Measurements from ENCODE around the gene R3HDM1.
"Not testable (repeated sequence)": the region's sequence is repeated elsewhere in the genome, so short reads cannot be mapped to it uniquely, and the experiment has no call there.

Gene R3HDM1

DNA sequence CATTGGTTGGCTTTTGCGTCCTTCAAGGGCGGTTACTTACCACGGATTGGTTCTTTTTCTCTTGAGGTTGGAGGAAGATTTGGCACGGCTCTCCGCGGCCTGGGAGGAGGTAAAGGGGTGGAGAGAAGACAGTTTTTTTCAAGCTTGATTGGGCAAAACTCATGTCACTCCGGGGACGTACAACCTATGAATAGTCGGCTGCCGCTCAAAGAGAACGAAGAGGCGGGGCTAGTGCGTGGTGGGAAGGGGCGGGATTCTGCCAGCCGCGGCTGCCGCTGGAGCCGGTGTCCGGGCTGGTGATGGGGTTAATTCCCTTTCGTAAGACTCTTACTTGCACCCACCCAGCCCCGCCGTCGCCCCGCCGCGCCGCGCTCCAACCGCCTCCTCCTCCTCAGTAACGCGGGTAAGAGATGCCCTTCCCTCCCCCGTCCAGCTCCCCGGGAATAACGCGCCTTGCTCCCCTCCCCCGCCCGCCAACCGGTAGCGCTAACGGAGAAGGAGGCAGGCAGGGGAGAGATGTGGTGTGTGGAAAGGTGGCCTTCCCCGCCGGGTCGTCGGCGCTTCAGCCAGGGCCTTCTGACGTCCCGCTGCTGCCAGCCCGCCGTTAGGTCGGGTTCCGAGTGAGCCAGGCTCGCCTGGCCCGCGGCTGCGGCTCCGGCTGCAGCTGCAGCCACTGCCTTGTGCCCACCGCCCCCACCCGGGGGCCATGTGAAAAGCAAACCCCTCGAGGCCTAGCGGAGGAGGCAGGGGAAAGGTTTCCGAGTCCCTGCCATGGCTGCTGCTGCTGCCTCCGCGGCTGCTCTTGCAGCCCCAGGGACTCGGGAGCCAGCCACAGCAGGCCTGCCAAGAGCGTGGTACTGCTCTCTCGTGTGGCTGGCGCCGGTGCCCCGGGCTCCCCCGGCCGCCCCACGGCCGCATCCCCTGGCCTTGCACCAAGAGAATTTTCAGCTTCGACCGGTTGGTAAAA lies at the start of gene R3HDM1:
Gene R3HDM1, plus strand, starts transcription at position 254 of the 967 bp plus-strand sequence. CDS start 73,362 bp downstream, outside the sequence.
- DNase-seq (ENCODE audit: low spot score): peak; percentile 100

DNA sequence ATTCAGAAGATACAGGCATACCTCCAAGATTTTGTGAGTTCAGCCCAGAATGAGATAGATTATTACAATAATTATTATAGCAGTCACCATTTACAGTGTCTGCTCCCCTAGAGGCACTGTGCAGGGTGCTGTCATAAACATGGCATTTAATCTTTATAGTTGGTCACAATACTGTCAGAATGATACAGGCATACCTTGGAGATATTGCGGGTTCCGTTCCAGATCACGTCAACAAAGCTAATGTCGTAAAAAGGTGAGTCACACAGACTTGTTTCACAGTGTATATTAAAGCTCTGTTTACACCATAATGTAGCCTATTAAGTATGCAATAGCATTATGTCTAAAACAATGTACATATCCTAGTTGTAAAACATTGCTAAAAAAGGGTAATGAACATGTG lies 45.8 kb upstream of the R3HDM1 start:
- DNase-seq (ENCODE audit: low spot score): no peak

DNA sequence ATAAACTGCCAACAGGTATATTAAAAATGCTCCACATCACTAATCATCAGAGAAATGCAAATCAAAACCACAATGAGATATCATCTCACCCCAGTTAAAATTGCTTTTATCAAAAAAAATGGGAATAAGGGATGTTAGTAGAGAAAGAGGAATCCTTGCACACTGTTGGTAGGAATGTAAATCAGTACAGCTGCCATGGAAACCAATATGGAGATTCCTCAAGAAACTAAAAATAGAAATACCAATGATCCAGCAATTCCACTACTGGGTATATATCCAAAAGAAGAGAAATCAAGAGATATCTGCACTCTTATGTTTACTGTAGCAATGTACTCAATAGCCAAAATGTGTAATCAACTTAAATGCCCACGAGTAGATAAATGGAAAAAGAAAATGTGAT lies 40.9 kb upstream of the R3HDM1 start:
- no peak for DNase-seq (ENCODE audit: low spot score)

DNA sequence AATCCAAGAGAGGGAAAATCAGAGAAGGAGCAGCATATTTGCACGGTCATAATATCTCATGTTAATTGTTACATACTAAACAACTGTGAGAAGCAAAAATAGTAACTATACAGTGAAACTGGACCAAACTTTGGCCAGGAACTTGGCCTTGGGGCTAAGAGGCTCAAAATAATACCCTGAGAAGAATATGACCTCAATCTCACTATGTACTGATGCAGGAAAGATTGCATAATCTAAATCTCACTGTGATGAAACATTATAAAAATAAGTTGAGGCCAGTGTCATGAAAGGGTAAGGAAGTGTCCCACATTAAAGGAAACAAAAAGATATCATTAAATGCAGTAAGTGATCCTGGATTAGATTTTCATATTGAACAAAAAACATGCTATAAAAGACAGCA lies 36.8 kb upstream of the R3HDM1 start:
- no peak for DNase-seq (ENCODE audit: low spot score)

DNA sequence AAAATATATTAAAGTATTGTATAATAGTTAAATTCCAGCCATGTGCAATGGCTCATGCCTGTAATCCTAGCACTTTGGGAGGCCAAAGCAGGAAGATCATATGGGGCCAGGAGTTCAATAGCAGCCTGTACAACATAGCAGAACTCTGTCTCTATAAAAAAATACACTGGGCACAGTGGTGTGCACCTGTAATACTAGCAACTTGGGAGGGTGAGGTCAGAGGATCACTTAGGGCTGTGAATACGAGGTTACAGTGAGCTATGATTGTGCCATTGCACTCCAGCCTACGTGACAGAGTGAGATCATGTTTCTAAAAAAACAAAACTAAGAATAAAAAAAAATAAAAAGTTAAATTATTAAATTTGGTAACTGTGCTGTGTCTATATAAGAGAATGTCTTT lies 36.4 kb upstream of the R3HDM1 start:
- no peak for DNase-seq (ENCODE audit: low spot score)

DNA sequence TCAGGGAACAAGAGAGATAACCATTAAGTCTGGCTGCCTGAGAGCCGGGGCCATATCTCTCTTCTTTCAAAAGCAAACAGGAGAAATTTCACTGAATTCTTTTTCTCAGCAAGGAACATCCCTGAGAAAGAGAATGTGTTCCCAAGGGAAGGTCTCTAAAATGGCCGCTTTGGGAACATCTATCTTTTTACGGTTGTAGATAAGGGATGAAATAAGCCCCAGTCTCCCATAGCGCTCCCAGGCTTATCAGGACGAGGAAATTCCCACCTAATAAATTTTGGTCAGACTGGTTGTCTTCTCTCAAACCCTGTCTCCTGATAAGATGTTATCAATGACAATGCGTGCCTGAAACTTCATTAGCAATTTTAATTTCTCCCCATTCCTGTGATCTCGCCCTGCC lies 32.7 kb upstream of the R3HDM1 start:
- DNase-seq (ENCODE audit: low spot score): not testable (repeated sequence)

DNA sequence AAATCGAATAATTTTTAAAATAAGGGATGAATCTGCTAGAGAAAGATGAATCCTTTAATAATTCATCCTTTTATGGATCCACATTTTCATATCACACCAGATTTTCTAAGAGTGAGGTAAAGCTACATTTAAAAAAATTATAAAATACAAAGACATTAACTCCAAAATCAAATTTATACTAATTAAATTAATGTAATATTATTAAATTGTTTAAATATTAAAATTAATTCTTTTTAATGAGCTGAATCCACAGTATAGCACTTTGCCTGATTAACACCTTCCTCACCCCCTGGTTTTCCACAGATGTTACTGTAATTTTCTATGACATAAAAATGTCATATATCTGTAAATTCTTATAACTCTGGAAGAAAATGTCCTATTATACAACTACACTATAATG lies 26.5 kb upstream of the R3HDM1 start:
- no peak for DNase-seq (ENCODE audit: low spot score)

DNA sequence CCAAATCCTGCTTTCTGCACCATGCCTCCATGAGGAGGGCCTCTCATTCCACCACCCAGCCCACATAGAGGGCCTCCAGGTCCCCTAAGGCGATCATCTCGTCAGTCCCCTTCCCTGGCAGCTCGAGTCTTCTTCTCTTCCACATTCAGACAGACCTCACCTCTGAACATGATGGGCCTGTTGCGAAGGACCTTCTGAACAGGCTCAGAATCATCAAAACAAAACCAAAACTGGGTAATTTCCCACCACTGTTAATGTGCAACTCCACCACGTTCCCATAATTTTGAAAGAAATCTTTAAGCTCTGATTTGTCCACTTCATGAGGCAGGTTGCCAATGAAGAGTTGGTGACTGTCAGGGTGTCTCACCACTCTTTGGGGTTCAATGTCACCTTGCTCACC lies 20.7 kb upstream of the R3HDM1 start:
- no peak for DNase-seq (ENCODE audit: low spot score)

DNA sequence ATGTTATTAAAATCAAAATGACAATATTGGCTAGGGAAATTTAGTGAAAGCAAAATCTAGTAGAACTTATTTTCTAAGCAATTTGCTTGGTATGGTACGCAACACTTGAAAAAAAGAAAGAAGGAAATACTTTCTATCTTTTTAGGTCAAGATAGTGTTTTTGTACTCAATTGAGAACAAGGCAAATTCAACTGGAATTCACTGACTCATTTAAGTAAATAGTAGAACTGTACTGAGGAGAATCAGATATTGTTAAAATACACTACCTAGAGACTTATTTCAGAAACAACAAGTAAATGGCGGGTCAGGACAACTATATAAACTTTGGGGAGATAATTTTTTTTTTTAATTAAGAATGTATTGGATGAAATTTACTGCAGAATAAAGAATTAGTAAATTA lies 19.2 kb upstream of the R3HDM1 start:
- DNase-seq (ENCODE audit: low spot score): no peak

DNA sequence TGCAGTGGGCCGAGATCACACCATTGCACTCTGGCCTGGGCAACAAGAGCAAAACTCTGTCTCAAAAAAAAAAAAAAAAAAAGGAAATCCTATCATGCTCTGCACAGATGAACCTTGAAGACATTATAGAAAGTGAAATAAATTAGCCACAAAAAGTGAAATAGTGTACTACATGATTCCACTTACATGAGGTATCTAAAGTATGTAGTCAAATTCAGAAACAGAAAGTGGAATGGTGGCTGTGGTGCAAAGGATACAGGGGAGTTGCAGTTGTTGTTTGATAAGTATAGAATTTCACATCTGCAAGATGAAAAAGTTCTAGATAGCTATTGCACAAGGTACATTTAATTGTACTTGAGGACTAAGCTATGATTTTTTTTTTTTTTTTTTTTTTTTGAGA lies 5.5 kb upstream of the R3HDM1 start:
- no peak for DNase-seq (ENCODE audit: low spot score)

DNA sequence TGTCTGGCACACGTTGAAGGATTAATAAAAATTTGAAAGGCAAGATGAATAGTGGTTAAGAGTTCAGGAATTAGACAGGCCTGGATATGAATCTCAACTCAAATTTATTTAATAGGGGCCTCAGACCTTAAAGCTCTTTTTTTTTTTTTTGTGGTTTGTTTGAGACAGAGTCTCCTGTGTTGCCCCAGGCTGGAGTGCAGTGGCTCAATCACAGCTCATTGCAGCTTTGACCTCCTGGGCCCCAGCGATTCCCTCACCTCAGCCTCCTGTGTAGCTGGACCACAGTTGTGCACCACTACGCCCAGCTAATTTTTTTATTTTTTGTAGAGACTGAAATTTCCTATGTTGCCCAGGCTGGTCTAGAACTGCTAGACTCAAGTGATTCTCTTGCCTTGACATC lies 3.3 kb upstream of the R3HDM1 start:
- no peak for DNase-seq (ENCODE audit: low spot score)

DNA sequence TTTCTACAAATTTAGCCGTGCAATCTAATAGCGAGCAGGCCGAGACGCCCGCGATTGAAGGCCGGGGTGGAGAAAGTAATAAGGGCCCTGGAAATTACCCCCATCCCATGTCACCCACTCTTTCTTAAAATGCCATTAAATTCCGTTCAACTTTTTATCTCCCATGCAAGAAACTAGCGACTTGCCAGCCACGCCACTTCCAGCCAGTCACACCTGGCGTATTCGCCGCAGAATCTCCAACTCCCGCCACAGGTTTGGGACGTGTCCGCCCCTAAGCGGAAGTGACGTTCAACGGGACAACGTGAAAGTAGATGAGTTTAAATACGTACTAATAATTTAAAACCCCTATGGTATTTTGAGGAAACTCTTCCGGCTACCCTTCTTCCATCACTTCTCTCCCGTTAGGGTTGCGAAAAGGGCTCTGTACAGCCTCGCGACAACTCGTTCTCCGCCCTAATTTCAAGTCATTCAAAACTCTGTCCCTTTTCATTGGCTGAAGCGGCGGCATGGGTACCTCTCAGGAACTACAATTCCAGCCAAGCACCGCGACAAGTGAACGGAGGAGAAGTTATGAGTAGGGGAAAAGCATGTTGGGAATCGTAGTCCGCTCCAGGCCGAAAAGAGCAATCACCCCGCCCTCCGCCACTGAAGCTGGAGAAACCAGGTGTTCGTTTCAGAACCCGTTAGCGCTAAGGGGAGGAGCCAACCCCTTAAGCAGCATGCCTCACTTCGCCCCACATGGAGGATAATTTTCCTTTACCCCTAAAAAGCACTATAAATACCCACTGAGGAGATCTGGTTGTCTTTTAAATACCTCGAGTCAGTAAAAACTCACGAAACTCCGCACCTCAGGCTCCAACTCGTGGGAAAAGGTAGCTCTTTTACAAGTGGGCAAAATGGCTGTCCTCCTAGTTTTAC lies 712 bp upstream of the R3HDM1 start, which contains the start of gene ZRANB3:
Gene ZRANB3, minus strand, starts transcription at position 906 of the 918 bp plus-strand sequence.
- DNase-seq (ENCODE audit: low spot score): peak; percentile 92

DNA sequence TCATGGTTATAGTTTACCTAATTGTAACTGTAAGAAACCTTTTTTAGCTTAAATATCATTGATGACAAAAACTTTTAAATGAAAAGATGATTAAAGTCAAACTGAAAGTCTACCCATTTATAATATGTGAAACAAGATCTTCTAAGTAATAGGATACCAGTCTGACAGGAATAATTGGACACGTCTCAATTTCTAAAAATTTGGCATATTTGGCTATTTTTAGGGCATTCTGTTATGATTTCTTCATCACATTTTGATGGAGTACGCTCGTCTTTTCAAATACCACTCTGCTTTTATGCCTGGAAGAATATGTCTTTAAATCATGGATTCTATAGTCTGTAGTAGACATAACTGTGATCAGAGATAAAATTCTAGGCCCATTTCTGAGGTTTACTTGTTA lies 1.3 kb downstream of the R3HDM1 start:
- no peak for DNase-seq (ENCODE audit: low spot score)

DNA sequence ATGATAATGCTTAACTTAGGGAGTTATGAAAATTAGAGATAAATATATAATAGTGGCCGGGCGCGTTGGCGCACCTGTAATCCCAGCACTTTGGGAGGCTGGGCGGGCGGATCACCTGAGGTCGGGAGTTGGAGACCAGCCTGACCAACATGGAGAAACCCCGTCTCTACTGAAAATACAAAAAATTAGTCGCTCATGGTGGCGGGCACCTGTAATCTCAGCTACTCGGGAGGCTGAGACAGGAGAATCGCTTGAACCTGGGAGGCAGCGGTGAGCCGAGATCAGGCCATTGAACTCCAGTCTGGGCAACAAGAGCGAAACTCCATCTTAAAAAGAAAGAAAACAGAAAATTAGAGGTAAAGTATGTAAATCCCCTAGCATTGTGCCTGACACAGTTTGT lies 2.3 kb downstream of the R3HDM1 start:
- not testable (repeated sequence) for DNase-seq (ENCODE audit: low spot score)

DNA sequence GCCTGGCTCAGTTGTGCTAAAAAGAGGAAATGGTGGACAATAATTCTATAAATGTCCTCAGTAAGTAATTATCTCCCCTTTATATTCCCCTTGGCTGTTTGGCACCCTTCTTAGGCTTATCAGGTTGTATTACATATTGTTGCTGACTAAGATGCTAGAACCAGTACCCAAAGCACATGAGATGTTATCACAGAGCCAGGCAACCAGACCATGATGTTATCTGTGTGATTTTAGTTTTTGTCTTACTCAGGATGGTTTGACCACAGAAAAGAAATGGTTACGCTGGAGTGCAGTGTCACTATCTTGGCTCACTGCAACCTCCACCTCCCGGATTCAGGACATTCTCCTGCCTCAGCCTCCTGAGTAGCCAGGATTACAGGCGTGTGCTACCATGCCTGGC lies 15.2 kb downstream of the R3HDM1 start:
- no peak for DNase-seq (ENCODE audit: low spot score)

DNA sequence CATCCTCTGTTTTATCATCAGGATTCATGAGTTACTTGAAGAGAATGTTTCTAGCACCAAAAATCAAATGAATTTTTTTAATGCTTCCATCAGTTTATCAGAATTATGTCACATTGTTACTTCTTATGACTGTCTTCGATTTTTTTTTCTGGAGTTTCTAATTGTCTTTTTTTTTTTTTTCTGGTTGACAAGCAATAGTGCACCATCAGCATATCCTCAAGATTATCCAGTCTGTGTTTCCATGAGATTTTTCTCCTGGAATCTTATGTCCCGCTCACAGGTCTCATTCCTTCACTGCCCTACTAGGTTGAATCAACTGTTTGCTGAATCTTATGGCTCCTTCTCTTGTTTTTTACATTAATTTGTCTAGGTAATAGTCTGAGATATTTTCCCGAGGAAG lies 16.0 kb downstream of the R3HDM1 start:
- no peak for DNase-seq (ENCODE audit: low spot score)

DNA sequence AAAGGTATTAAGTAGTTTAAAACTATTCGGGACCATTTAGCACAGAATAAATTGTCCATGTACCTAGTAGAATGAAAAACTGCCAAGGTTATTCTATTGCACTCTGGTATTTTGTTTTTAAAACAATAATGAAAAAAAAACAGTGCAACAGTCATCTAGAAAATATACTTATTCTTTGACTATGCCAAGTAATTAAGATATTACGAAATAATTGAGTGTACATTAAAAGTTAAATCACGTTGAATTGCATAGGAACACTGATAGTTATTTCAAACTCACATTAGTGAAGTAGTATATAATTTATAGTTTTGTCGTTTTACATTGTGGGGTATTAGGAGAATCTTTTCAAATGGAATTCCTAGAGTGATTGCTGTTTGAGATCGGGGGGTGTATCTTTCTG lies 20.1 kb downstream of the R3HDM1 start:
- no peak for DNase-seq (ENCODE audit: low spot score)

DNA sequence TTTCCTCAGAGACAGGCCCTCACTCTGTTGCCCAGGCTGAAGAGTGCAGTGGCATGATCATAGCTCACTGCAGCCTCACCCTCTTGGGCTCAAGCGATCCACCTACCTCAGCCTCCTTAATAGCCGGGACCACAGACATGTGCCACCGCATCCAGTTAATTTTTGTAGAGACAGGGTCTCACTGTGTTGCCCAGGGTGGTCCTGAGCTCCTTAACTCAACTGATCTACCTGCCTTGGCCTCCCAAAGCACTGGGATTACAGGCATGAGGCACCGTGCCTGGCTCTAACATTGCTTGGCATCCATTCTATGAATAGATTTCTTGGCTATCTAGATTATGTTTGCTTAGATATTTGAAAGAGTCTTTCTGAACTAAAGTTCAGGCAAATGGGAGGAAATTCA lies 21.6 kb downstream of the R3HDM1 start:
- DNase-seq (ENCODE audit: low spot score): no peak

DNA sequence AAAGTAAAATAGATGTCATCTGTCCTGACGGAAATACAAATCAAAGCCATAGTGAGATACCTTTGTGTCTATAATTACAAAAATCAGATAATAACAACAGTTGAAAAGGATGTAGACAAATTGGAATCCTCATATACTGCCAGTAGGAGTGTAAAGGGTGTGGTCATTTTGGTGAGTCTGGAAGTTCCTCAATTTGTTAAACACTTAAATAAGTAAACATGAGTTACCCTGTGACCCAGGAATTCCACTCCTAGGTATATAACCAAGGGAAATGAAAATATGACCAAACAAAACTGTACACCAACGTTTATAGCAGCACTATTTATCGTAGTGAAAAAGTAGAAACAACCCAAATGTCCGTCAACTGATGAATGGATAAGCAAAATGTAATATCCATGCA lies 24.0 kb downstream of the R3HDM1 start:
- DNase-seq (ENCODE audit: low spot score): no peak

DNA sequence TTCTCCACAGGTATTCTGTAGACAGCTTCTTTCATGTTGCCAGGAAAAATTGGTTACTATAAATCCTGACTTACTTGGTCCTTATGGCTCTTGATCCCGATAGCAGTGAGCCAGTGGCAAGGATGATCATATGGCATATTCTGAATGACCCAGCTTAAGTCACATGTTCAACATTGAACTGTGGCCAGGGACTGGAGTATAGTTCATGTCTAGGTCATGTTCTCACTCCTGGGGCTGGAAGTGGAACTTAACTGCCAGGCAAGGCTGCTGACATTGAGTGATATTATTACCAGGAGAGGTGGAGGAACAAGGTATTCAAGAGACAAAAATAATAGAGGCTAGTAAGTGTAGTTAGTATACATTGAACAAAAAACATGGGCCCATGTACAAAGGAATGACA lies 26.2 kb downstream of the R3HDM1 start:
- no peak for DNase-seq (ENCODE audit: low spot score)

DNA sequence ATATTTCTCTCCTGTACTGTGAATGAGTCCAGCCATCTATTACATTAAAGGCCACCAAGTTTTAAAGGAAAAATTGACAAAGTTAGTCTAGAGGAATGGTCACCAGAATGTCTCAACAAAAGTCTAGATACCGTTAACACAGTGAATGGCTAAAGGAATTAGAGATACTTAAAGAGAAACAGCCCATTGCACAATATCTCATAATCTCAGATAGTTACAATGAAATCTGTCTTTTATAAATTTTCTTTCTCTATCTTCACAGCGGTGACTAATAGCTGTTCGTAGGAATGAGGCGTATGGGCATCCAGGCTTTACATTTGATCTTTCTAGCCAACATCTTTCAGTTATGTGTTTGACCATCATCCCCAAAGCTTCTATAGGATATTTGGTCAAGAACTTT lies 30.6 kb downstream of the R3HDM1 start:
- no peak for DNase-seq (ENCODE audit: low spot score)

DNA sequence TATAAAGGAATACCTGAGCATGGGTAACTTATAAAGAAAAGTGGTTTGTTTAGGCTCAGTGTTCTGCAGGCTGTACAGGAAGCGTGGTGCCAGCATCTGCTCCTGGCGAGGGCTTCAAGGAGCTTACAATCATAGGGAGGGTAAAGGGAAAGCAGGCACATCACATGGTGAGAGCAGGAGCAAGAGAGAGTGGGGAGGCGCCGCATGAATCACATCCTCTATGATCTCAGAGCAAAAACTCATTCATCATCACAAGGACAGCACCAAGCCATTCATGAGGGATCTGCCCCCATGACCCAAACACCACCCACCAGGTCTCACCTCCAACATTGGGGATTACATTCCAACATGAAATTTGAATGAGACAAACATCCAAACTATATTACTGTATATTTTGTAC lies 32.5 kb downstream of the R3HDM1 start:
- DNase-seq (ENCODE audit: low spot score): no peak

DNA sequence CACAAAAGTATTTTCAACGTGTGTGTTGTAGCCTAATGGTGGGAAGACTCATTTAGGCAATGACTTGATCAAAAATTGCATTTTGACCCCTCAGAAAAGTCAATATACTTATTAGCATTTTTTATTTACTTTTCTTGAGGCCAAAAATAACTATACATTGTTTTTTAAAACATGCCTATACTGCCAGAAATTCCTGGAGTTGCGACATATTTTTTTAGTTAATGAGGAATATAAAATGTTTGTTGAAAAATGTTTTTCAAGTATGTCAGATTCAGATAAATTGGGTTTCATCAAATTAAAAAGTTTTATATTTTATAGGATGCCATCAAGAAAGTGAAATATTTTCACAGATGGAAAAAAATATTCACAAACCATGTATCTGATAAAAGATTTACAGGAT lies 39.6 kb downstream of the R3HDM1 start:
- no peak for DNase-seq (ENCODE audit: low spot score)

Data from hematopoietic multipotent progenitor cell treated with erythropoietin and hydrocortisone succinate and interleukin-3 and kit ligand, for 15 days (in vitro differentiated cells).